A549 treated with GW870086 at 1 μM for 4 hours (cell line): Measurements from ENCODE around the gene FGR. TPM values are rescaled to one million over a fixed set of nuclear protein-coding genes. Genes with fewer than 3 reads are reported as not detected.

Source experiments
- total RNA-seq: library from RNA; stranded (reverse); fragments of 200-300 nt; extraction: Qiagen RNA extraction; gene quantifications from 5 replicates; pipeline ENCODE4 v1.2.3, GENCODE V29; 2022; ENCODE audit warnings: low read depth

The FGR gene
- total RNA-seq, result 0.05 TPM in 1 of 5 replicates, not detected in the others

DNA sequence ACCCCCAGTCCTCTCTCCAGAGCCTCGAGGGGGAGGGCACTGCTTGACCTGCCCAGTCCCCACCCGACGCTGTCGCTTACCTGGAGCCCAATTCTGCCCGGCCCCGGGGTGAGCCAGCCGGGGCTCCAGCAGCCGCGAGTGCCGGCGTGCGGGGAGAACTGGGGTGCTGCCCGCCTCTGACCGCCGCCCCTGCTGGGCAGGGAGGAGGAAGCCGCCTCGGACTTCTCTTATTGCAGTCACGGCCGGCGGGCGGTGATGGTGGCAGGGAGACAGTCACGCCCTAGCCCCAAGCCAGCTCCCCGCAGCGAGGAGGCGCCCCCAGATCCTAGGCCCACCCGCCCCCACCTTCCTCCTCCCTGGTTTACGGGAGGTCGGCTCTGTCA lies at the start of gene FGR:
FGR (minus strand) TSS at position 201 of the 383 bp plus-strand sequence. CDS start 11,269 bp downstream, outside the sequence.

DNA sequence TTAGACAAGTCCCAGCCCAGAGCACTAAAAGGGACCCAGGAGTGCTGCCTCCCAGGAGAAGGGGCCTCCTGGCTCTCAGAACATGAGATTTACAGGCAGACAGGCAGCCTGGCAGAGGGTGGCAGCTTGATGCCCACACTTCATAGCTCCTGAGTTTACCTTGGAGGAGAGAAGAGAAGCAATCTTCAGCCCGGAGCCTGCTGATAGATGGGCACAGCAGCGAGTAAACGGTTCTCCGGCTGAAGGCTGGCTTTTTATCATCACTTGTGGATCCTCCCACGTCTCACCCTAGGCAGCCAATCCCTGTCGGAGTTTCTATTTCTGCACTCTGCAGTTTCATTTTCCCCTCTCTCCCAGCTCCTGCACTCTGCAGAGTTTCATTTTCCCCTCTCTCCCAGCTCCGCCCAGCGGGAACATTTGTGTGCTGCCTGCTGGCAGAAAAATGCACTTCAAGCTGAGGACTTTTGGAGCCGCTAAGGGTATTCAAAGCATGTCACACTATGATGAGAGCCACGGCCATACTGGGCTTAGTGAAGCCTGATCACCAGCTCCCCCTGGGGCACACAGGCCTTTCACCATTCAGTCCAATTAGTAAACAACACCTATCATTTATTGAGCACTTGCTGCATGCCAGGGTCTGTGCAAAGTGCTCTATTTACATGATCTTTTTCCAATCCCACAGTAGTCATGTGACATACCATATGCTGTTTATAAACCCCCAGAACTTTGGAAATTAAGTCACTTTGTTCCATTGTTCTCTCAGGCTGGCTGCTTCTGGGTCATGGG lies 37.2 kb upstream of the FGR start, which contains the start of gene IFI6:
IFI6 (minus strand) TSS at position 229 of the 786 bp plus-strand sequence. CDS start 2,878 bp downstream, outside the sequence.

DNA sequence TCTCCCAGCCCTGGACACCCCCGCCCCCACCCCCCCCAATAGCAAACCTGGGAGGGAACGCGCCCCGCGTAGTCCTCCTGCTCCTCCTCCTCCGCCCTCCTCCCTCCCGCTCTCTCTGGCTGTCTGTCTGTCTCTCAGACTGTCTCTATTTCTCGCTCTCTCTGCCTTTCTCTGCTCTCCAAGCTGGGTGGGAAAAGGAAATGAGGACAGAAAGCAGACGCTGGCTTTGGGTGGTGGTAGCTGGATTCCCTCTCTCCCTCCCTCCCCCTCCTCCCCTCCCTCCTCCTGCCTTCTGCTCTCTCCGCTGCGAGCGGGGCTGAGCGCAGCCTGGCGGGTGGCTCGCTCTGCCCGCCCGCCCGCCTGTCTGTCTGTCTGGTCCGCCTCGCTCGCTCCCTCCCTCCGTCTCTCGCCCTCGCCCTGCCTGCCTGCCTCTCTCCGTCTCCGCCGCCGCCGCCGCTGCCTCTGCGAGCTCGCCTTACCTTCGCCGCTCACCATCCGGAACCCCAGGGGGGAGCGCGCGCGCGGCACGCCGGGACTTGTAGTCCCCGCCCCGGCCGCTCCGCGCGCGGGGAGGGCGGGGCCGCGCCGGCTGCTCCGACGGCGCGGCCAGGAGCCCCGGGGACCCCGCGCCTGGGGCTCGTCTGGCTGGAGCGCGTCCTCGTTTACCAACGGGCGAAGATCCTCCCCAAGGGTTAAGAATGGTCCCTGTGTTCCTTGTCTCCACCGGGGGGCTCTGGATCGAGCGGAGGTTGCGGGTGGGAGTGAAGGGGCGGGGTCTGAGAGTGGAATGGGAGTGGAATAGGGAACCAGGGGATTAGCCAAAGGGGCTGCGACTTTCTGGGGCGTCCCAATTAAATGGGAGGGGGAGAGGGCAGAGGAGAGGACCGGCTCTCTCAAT lies 31.1 kb downstream of the FGR start, which contains the start of gene AHDC1:
AHDC1 (minus strand) TSS at position 464 of the 898 bp plus-strand sequence. CDS start 52,029 bp downstream, outside the sequence.

Other genes starting within 250 kb of the FGR start
- 0.85 to 2.1 TPM (median 1.9 TPM) in 5 replicates for gene GPR3, start 242.6 kb downstream of the FGR start, total RNA-seq
- 47.3 to 60.7 TPM (median 59.2 TPM) in 5 replicates for gene WASF2, start 145.0 kb downstream of the FGR start, total RNA-seq
- 22.4 to 30.6 TPM (median 27.6 TPM) in 5 replicates for gene AHDC1, start 31.0 kb downstream of the FGR start, total RNA-seq
- gene IFI6, start 37.0 kb upstream of the FGR start, total RNA-seq, result 9.7 to 13.1 TPM (median 12.6 TPM) in 5 replicates
- gene FAM76A, start 90.8 kb upstream of the FGR start, total RNA-seq, result 4.0 to 6.3 TPM (median 5.7 TPM) in 5 replicates
- gene STX12, start 138.0 kb upstream of the FGR start, total RNA-seq, result 7.8 to 10.2 TPM (median 10.0 TPM) in 5 replicates
- gene PPP1R8, start 195.6 kb upstream of the FGR start, total RNA-seq, result 33.9 to 38.0 TPM (median 36.4 TPM) in 5 replicates
- 0.70 to 1.4 TPM (median 1.3 TPM) in 5 replicates for gene THEMIS2, start 237.4 kb upstream of the FGR start, total RNA-seq